DMS114 treated with DMSO at 0.1 percent for 48 hours (cell line): ENCODE measurements around the gene ADORA2A.

Experiments
- DNase-seq: peaks from one replicate; lab custom pipeline; 2025; ENCODE audit not compliant: unreplicated experiment; lab: John Stamatoyannopoulos, UW

Gene ADORA2A

GRCh38 chr22:24417200-24417599 is 10.2 kb upstream of the ADORA2A start:
- no peak for DNase-seq

GRCh38 chr22:24417901-24418641 is 9.3 kb upstream of the ADORA2A start:
- no peak for DNase-seq

DNA sequence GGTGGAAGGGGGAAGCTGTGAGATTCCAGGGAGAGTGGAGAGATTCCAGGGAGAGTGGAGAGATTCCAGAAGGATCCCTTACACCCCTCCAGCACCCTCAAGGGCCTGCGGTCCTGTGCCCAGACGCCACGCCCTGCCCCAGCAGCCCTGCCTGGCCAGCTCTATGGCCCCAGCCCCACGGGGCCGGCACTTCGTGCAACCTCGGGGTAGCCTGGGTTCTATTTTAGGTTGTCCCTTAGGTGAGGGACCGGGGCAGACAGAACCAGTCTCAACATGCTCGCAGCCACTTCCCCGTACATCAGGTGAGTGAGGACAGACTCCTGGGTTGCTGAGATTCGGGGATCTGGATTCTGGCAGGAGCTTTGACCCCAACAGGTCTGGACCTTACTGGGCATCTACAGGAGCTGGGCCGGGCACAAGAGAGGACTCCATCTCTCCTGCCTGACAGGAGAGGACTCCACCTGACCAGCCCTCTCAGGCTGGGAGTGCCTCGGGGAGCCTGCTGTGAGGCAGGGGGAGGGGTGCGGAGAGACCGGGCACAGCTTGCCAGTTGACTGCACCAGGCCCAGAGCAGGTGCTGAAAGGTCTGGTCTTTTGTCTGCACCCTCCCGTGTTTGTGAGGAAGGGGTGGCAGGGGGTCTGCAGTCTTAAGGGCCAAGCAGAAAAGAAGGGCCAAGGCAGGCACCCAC is 8.5 kb upstream of the ADORA2A start:
- no peak for DNase-seq

DNA sequence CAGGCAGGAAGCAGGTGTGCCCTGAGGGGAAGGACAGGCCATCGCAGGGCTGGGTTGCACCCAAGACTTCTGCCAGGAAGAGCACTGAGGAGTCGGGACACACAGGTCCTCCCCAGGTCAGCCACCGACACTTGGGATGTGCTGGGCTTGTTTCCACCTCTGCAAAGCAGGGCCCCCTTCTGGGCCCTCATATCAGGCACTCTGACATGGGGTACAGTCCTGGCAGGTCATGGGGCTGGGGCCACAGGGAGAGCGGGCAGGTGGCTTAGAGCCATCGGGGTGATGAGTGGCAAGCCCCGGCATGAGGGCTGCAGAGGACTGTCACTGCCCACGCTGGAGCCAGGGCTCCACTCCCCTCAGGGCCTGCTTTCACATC is 7.9 kb upstream of the ADORA2A start:
- no peak for DNase-seq

DNA sequence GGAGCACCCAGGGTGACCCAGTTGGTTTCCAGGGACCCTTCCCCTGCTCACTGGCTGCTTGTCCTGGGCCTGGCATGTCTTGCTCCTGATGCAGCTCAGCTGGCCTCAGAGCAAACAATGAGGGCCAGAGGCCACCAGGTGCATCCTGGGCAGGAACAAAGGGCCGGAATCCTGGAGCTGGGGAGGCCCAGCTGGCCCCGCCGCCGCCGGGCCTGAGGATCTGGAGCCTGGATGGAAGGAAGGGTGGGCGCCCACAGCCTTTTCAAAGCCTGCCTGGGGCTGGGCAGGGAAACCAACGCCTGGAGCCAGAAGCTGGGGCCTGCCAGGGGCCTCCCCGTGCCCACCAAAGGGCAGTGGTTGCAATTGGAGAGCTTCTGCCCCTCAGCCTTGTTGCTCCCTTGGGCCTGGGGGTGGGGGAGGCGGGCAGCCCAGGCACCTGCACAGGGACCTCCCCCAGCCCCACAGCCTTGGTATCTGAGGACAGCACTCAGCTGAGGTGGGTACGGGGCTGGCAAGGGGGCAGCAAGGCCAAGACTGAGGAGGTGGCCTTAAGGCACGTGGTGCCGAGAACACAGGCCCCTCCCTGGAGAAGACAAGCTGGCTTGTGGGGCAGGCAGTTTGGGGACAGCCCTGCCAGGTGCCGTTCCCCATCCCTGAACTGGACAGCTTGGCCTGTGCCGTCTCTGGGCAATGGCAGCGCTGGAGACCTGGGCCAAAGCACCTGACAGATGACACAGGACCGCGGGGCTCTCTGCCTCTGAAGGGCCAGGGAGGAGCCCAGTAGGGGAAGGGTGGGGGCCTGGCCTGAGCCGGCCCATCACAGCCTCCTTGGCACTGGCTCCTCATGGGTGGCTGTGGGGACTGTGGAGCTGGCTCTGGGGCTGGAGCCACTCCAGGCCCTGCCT is 7.1 kb upstream of the ADORA2A start:
- DNase-seq: no peak

GRCh38 chr22:24420977-24421343 is 6.4 kb upstream of the ADORA2A start:
- DNase-seq: no peak

DNA sequence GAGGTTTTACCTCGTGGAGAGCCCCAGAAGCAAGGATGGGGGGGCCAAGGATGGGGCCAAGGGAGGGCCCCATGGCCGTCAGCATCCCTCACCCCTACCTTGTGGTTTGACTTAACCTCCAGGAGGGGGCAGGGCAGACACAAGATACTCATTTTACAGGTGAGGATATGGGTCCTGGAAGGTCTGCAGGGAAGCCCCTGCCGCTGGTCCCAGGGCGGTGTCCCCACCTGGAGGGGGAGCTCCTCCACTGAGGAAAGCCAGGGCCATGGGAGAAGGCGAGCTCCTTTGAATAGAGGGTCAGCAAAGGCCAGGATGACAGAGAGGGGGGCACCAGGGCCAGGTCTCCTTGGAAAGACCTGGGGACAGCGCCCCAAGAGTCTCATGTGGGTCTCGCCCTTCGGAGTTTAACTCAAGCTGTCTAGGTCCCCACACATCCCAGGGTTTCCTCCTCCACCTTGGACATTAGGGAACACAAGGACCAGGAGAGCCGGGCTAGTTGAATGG is 5.9 kb upstream of the ADORA2A start:
- no peak for DNase-seq

DNA sequence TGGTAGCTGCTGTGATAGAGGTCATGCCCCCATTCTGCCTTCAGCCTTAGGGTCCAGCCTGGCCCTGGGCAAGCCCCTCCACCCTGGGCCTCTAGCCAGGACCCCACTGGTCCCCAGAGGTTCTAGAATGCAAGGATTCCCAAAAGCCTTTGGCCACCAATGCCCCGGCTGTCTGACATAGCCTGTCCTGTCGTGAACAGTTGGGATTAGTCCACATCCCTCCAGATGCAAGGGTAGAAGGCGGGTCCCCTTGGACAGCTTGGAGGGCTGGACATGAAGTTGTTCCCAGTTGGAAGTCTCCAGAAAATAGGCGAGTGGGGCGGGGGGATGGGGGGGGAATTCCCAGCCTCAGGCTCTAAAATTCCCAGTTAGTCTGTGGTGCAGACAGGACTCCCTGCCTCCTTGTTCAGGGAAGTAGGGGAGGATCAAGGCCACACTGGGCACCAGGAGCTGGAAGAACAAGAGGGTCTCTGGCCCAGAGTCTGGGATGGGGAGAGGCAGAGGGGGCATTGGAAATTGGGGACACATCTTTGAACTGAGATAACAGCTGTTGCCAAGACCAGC is 5.2 kb upstream of the ADORA2A start:
- no peak for DNase-seq

DNA sequence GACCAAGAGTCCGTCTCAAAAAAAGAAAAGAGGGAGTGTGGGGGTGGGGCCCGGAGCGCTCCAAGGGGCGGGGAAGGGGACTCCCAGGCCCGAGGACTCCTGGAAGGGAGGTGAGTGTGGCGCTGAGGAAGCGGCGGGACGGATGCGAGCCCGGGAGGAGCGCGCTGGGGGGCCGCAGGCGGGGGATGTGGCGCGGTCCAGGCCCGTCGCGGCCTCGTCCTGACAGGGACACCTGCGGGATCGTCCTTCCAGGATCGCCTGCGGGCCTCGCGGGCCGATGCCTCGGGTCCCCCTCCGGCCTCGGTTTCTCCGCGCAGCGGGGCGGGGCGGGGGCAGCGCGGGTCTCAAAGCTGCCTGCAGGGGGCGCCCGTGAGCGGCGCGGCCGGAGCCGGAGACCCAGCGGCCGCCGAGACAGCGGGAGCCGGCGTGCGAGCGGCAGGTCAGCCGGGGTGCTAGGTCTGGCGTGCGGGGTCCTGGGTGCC is 3.8 kb upstream of the ADORA2A start:
- no peak for DNase-seq

DNA sequence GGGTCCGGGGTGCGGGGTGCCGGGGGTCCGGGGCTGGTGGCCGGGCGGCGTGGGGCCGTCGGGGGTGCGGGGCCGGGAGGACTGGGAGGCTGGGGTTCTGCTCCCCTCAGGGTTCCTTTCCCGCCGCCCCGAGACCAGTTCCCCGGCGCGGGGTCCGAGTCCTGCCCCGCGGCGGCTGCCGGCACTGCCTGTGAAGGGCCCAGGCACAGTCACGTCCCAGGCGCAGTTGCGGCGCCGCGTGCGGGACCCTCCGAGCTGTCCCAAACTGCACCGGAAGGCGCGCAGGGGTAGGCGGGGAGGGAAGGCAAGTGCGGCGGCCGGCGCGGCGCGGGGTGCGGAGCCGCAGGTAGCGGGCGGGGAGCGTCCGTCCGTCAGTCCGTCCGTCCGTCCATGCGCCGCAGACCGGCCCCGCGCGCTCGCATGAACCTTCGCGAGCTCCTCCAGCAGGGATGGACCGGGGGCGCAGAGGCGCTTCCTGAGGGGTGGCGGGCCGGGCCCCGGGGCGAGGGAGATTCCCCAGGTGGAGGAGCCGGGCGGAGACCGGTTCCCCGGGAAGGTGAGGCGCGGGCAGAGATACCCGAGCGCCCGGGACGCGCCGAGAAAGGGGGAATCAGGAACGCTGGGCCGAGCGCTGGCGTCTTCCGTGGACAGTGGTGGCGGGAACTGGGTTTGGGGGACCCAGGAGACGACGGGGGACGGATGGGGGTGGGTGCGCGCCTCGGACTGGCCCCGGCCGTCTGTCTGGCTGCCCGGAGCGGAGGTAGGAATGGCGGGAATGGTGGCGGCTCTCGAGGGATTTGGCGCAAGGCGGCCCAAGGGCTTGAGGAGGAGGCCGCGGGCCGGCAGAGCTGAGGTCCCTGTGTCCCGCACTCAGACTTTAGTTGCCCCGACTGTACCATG is 3.1 kb upstream of the ADORA2A start:
- no peak for DNase-seq

- DNase-seq: no peak
Measured at GRCh38 chr22:24424901-24425775, 2.3 kb upstream of the ADORA2A start.

DNA sequence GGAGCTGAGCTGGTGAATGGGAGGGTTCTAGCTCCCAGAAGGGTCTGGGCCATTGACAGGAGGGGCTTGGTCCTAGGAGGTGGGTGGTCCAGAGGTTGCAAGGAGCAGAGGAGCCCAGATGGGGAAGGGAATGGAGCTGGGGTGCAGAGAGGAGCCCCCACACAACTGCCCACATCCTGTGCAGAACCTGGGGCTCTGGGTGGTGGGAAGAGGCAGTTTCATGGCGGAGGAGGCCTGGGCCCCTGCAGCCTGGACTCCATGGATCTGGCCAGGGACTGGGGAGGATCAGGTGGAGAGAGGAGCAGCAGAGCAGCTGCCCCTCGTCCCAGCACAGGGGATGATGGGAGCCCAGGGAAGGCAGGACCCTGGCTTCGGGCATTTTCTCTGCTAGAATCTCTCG is 963 bp upstream of the ADORA2A start:
- no peak for DNase-seq

DNA sequence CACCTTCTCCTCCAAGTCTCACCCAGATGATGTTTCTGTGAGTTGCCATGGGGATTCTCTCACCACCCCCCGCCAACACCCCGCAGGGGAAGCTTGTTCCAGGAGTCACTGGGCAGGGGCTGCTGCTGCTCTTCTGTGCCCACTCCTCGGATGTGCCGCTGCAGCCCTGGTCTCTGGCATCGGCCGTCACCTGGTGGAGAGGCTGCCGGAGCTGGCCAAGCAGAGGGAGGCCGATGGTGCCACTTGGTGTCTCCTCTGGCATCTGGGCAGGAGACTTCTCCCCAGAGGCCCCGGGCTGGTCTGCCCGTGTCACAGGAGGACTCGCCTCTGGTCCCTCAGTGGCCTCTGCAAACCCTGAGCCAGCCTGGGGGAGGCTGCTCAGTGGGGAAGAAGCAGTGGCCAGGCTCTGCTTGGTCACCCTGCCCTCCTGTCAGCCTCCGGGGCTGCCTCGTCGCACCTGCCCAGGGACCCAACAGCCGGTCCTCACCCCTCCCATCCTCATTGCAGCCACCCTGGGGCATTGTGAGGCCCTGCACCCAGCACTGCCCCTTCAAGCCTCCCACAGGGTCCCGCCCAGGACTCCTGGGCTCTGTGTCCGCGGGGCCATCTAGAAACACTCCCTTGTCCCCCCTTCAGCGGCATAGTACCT is 424 bp upstream of the ADORA2A start:
- no peak for DNase-seq

DNA sequence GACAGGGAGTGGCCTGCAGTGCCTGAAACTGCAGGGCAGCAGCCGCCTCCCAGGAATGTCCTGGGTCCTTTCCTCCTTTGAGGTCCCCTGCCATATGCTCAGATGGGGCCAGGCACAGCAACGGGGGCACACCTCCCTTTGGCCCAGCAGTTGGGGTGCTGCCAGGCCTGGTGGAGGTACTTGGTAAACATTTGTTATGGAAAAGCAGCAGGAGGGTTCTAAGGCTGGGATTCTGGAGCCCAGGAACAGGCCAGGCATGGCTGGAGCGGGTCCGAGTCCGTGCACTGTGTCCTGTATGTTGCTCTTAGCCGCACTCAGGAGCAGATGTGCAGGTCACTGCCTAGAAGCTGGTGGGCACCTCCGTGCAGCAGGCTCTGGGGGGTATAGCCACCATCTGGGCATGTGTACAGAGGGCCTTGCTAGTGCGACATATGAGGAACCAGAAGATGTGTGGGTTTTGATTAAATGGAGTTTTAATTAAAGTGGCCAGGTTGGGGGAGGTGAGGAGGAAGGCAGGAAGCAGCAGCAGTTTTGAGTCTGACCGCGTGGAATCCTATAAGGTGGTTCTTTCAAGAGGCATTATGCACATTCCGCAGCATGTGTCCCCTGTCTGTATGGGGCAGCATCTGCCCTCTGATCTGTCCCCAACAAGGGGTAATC is 1.5 kb downstream of the ADORA2A start:
- DNase-seq: no peak

DNA sequence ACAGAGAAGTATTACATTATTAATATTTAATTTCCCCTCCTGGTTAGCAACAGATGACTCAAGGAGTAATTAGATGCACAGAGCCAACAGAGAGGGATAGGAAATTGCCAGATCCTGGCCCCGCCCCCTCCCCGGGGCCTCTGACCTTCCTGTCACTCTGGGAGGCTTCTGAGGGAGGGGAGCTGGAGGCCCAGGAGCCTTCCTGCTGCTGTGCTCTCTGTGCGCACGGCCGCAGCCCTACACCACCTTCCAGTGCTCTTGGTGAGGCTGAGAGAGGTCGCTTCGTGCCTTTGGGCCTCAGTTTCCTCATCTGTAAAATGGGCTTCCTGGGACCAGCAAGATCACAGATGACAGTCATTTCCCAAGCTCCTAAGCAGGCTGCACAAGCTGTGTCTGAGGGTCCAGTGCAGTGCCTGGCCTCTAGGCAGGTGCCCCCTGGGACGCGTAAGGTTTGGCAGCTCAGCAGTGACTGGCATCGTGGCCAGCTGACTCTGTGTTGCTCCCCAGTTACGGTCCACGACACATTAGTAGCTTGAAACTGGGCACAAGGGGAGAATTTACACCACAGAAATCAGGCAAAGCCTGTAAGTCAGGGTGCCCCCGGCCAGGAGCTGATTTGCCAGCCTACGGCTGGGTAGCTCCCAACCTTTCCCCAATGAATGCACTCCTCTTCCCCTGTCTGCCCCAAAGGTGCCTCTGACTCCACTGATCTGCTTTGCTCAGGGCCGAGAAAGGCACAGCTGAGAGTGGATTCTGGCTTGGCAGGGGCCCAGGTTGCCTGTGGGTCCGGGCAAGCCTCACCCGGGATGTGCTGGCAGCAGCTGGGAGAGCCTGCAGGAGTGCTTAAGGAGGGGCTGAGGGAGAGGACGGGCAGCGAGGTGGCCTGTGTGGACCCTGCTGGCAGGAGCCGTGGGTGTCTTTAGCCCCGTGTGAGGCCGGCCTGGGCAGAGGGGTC is 2.3 kb downstream of the ADORA2A start:
- DNase-seq: no peak

- no peak for DNase-seq
Measured at GRCh38 chr22:24430431-24431308, 3.3 kb downstream of the ADORA2A start.
